Kidney epithelial cell (primary cell): ENCODE data around the gene CAMTA1. TPM values are rescaled to one million over a fixed set of nuclear protein-coding genes. Genes with fewer than 3 reads are reported as not detected.

Source experiments
- DNase-seq: peaks from one replicate; pipeline ENCODE4 v3.0.0-alpha.2; 2010; ENCODE audit warnings: low read depth
- H3K27me3 ChIP-seq: 2 replicates; pipeline ENCODE4 v1.6.0; 2011; ENCODE audit warnings: low read length; ENCODE audit not compliant: control insufficient read depth, insufficient read depth
- H3K36me3 ChIP-seq: 2 replicates; pipeline ENCODE4 v1.5.1; 2011; ENCODE audit warnings: low read length; ENCODE audit not compliant: control insufficient read depth, insufficient read depth
- H3K4me3 ChIP-seq: 2 replicates; pipeline ENCODE4 v1.5.1; 2011; ENCODE audit warnings: low read depth, mild to moderate bottlenecking, control low read depth, low read length
- CTCF ChIP-seq: IDR thresholded peaks from 2 replicates; pipeline ENCODE4 v1.5.1; 2011; ENCODE audit warnings: mild to moderate bottlenecking, moderate library complexity, low read length, control low read depth, inconsistent platforms; ENCODE audit not compliant: insufficient read depth, poor library complexity, severe bottlenecking
- total RNA-seq: library from RNA; depleted of rRNA; stranded (reverse); fragments of >200 nt; gene quantifications from 2 replicates; pipeline ENCODE4 v1.2.3, GENCODE V29; 2015

Gene CAMTA1
- total RNA-seq, 1 donor from 2014 or later: 76.5 TPM

DNA sequence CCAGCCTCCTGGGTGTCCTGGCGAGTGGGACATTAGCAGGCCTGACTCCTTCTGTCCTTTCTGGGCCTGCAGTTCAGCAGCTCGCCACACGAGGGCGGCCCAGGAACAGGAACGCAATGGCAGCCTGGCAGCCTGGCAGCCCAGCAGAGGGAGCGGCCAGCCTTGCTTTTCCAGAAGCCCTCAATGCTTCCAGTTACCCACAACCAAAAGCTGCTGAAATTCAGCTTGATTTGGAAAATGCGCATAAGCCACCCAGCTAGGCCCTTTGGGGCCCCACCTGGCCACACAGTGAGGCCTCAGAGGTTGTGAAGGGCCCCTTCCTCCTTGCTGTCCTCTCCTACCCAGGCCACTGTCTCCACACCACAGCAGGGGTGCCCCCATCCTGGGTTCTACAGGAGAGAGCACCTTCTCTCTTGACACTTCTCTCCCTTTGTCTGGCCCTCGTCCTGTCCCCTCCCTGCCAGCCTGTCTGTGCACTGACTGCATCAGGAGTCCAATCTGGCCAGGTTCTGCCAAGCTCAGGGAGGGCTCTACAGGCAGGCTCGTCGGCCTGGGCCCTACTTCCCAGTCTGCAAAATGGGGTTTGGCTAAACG is 882.5 kb downstream of the CAMTA1 start:
- TF ChIP-seq CTCF: peak; percentile 100
- H3K36me3 ChIP-seq: no peaks in the 10 kb centered on the region
- no peak for DNase-seq
- H3K4me3 ChIP-seq: no peak overlapping the region
- H3K27me3 ChIP-seq: peaks cover 14% of the 10 kb centered on the region

- DNase-seq: no peak
Observed at GRCh38 chr1:7669559-7670311, 884.5 kb downstream of the CAMTA1 start.

GRCh38 chr1:7670334-7671145 is 885.3 kb downstream of the CAMTA1 start:
- DNase-seq: no peak
- Histone ChIP-seq H3K36me3 (no peaks in the 10 kb centered on the region), H3K27me3 (peaks cover 17% of the 10 kb centered on the region), H3K4me3 (no peak overlapping the region)
- TF ChIP-seq CTCF: no peak

More at GRCh38 chr1:7669559-7670311, 884.5 kb downstream of the CAMTA1 start:
- H3K4me3 ChIP-seq: peak overlapping the region; percentile 22
- H3K36me3 ChIP-seq: no peaks in the 10 kb centered on the region
- H3K27me3 ChIP-seq: peaks cover 15% of the 10 kb centered on the region
- peak; percentile 95 for TF ChIP-seq CTCF

- H3K36me3 ChIP-seq: no peaks in the 10 kb centered on the region
- no peak for TF ChIP-seq CTCF
- no peak overlapping the region for H3K4me3 ChIP-seq
- no peak for DNase-seq
- H3K27me3 ChIP-seq: peaks cover 19% of the 10 kb centered on the region
Observed at GRCh38 chr1:7671146-7671465, 885.9 kb downstream of the CAMTA1 start.

DNA sequence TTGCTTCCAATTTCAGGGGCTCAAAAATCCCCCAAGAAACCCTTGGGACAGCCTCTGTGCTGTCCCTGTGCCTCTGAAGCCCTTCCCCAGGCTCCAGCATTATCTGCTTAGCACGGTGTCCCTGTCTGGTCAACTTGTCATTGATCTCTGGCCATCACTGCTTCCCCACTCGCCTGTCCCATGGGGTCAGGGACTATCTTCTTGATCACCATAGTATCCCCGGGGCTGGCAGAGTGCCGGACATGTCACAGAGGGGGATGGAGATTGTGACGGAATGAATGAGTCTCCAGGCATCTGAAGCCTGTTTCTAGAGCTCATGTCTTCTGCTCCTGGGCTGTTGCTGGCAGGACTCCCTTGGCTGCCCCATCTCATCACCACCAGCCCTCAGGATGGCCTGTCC is 886.4 kb downstream of the CAMTA1 start:
- Histone ChIP-seq H3K27me3 (peaks cover 19% of the 10 kb centered on the region), H3K36me3 (no peaks in the 10 kb centered on the region), H3K4me3 (no peak overlapping the region)
- DNase-seq: no peak
- no peak for TF ChIP-seq CTCF
